ENCODE results near the gene COL13A1.

Gene COL13A1

GRCh38 chr10:69845574-69846292 is 44.0 kb downstream of the COL13A1 start:
- no peak for DNase-seq (ENCODE audit: low read depth, low spot score)

DNA sequence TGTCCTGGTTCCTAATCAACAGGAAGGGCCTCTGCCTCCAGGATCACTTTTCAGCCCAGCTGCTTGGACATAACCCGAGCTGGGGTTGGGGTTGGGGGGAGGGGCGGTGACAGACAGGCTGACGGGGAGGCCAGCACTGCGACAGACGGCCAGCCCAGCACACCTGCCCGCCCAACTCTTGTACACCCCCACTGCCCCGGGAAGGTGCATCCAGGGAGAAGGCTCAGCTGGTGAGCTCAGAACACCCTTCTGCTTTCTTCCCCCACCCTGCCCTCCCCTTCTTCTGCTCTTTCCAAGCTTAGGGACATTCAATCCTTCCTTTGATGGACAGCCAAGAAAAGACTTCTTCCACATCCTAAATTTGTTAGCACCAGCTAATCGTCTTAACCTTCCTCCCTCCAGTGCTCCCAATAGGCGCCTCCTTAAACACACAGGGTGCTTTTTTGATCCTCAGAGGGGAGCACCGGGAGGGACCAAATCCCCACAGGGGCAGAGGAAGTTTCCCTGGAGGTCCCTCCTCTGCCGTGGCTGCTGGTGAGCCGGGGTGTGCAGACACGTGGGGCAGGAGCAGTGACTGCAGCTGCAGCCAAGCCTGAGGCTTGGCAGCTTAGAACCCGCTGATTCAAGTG is 44.7 kb downstream of the COL13A1 start:
- no peak for DNase-seq (ENCODE audit: low read depth, low spot score)

DNA sequence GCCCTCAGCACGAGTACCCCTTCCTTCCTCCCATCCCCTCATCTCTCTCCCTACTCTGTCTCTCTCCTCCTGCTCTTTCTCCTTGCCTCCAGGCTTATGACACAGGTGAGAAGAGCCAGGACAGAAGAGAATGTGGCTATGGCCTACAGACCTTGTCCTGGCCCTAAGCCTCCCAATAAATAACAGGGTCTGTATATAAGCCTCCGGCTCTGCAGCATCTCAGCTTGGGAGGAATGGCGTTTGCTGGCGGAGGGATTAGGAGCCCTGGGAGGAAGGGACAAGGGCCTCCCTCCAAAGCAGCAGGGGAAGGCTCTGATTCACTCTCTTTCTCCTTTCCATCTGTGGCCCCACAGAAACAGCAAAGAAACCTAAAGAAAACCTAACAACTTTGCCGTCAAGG is 45.8 kb downstream of the COL13A1 start:
- DNase-seq (ENCODE audit: low read depth, low spot score) = no peak

- DNase-seq (ENCODE audit: low read depth, low spot score) = no peak
Measured at GRCh38 chr10:69847883-69848282, 46.2 kb downstream of the COL13A1 start.

- no peak for DNase-seq (ENCODE audit: low read depth, low spot score)
Measured at GRCh38 chr10:69848454-69848853, 46.7 kb downstream of the COL13A1 start.

DNA sequence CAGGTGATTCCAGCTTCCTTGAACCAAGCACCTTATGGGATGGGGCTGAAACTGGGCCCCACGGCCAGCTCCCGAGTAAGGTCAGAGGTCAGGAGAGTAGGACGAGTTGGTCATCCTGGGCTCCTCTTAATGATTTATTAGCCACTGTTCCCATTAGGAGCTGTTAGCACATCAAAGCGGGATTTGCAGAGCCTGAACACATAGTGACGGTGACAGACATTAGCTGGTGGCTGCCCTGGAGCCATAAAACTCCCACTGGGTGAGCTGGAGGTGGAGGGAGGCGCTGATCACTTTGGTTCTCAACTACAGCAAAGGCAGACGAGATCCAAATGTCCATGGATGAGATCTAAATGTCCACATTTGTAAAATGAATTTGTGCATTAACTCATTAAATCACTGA is 48.1 kb downstream of the COL13A1 start:
- DNase-seq (ENCODE audit: low read depth, low spot score) = no peak

DNA sequence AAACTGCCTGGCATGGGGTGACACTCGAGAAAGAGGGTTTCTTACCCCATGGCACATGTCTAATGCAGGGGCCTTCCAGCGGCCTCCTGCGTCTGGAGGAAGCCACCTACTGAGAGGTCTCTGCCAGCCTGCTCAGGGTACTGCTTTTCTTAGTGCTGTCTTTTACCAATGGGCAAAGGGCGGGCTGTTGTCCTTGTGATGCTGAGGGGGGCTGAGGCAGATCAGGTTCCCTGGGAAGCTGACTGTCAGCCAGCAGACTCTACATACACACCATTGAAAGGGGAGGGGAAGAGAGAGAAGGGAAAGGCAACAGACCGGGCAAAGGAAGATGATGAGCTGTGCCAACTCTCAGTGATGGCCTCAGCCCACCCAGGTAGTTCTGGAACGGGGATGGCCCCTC is 48.7 kb downstream of the COL13A1 start:
- no peak for DNase-seq (ENCODE audit: low read depth, low spot score)

DNA sequence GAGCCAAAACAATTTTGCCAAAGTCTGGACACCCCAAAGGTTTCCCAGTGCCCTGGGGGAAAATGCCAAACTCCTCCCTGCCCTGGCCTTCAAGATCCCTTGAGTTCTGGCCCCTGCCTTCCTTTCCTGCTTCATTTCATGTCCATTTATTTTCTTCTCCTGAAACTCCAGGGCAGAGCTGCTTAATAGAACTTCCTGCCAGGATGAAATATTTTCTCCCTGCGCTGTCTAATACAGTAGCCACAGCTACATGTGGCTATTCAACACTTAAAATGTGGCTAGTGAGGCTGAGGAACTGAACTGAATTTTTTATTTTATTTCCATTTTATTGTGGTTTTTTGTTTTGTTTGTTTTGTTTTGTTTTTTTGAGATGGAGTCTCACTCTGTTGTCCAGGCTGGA is 49.6 kb downstream of the COL13A1 start:
- no peak for DNase-seq (ENCODE audit: low read depth, low spot score)

- no peak for DNase-seq (ENCODE audit: low read depth, low spot score)
Measured at GRCh38 chr10:69853064-69853463, 51.4 kb downstream of the COL13A1 start.

GRCh38 chr10:69854511-69855345 is 53.0 kb downstream of the COL13A1 start:
- DNase-seq (ENCODE audit: low read depth, low spot score) = no peak

GRCh38 chr10:69855346-69856111 is 53.8 kb downstream of the COL13A1 start:
- DNase-seq (ENCODE audit: low read depth, low spot score) = no peak

DNA sequence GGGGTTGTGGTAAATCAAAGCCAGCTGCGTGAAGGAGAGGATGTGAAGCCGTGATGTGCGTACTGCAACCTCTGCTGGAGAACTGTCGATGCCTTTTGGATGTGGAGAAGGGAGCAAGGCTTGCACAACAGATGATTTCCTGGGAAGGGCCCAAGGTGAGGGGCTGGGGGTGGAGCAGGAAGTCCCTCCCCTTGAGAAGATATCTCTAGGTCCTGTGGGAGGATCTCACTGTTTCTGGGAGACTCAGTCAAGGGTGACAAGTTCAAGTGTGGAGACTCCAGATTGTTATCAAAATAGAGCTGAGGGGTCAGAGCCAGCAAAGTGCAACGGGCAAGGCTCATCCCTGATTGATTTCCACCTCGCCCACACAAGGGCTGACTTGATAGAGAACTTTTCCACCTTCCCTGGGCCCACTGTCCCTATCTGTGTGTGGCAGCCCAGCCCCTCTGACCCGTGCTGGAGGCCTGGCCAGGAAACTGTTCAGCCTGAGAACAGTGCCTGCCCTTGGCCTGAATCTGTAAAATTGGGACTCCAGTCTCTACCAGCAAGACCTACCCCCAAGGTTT is 55.0 kb downstream of the COL13A1 start:
- DNase-seq (ENCODE audit: low read depth, low spot score) = no peak

- DNase-seq (ENCODE audit: low read depth, low spot score) = no peak
Measured at GRCh38 chr10:69858201-69858600, 56.5 kb downstream of the COL13A1 start.

DNA sequence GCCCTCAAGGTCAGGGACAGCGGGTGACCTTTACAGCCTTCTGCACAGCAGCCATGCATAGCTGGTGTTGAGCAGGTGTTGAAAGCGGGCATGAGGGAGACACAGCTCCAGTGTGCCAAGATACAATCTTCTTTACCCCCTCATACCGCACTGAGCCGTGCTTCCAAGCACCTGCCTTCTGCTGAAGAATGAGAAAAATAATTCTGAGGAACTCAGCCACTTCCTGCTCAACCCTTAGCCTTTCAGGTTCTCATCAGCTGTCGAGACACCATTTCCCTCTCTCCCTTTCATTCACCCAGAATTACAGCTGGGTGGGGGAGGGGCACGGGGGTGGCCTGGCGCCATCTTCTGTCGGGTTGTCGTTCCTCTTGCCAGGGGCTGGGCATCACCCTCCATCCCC is 58.6 kb downstream of the COL13A1 start:
- DNase-seq (ENCODE audit: low read depth, low spot score) = no peak

- DNase-seq (ENCODE audit: low read depth, low spot score) = no peak
Measured at GRCh38 chr10:69861251-69862240, 59.8 kb downstream of the COL13A1 start.

- no peak for DNase-seq (ENCODE audit: low read depth, low spot score)
Measured at GRCh38 chr10:69862882-69863530, 61.3 kb downstream of the COL13A1 start.

DNA sequence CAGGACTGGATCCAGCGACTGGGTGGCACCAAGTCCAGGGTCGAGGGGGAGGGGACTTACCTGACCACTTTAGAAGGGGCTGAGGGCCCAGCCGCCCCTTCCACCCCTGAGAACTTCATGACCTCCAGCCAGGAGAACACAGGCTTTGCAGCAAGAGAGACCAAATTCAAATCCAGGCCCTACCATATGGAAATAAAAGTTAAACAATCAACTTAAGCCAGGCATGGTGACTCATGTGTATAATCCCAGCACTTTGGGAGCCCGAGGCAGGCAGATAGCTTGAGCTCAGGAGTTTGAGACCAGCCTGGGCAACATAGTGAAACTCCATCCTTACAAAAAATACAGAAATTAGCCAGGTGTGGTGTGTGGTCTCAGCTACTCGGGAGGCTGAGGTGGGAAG is 61.9 kb downstream of the COL13A1 start:
- DNase-seq (ENCODE audit: low read depth, low spot score) = no peak

GRCh38 chr10:69864321-69864720 is 62.6 kb downstream of the COL13A1 start:
- no peak for DNase-seq (ENCODE audit: low read depth, low spot score)

DNA sequence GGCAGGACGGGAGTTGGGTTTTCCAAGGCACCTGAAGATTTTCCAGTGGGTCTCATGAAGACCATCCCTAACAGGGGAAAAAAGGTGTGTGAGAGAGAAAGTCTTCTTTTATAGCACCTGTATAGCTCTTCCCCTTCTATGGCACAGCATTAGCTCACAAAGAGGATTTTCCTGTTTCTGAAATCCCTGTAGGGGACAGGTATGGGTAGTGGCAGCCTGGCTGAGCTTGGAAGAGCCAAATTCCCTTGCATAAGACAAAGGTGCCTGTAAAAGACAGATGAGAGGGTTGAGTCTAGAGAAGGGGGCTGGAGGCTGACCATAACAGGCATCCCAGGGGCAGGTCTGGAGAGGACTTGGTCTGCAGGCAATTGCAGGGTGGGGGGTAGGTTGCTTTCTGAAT is 63.7 kb downstream of the COL13A1 start:
- DNase-seq (ENCODE audit: low read depth, low spot score) = no peak

DNA sequence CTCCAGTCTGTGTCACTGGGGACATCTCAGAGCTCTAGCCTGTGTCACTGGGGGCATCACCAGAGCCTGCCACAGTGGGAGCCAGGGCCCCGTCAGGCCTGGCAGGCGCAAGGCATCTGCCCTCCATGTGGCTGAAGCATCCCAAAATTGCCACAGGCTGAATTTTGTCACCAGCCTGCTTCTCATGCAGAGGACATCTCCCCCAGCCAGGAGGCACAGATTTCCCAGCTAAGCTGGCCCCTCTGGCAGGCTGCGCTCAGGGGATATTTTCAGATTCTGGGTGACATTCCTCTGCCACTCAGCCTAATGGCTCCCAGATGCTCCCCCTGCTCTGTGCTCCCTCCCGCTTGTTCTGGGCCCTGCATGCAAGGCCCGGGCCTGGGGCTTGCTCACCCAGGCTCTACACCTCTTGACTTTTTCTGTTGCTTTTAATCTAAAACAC is 64.6 kb downstream of the COL13A1 start:
- no peak for DNase-seq (ENCODE audit: low read depth, low spot score)
